ENCODE results near the gene TRPC4AP.

Gene TRPC4AP

DNA sequence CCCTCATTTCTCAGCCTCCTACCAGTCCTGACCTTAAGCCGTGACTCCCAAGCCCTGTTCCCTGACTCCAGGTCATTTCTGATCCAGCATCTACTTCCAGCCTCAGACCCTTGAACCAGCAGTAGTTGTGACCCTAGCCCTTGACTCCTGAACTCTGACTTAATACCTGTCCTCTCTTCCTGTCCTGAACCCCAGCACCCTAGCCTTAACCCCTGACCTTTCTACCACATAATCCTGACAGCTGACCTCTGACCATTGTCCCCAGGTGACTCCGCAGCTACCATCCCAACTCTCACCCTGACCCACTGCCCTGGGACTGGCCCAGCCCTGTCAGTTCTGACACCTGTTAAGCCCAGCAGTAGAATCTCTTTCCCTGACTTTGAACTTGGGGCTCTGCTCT is 94.8 kb downstream of the TRPC4AP start:
- Histone ChIP-seq H3K4me2 (no peak overlapping the region), H3K79me2 (ENCODE audit: insufficient read depth, low read depth) (no peaks in the 10 kb centered on the region), H4K20me1 (ENCODE audit: insufficient read depth) (no peaks in the 10 kb centered on the region), H3K9ac (no peak overlapping the region), H3K4me1 (ENCODE audit: low read depth, poor library complexity, severe bottlenecking) (no peaks in the 10 kb centered on the region), H2AFZ (ENCODE audit: low read depth) (no peak overlapping the region), H3K27me3 (ENCODE audit: insufficient read depth, low read depth) (no peaks in the 10 kb centered on the region), H3K36me3 (ENCODE audit: insufficient read depth) (no peaks in the 10 kb centered on the region), H3K27ac (no peak overlapping the region), H3K4me3 (IDR thresholded peaks at IDR 0.05; ENCODE audit: insufficient read depth, low read depth, low read length) (no peak overlapping the region)
- TF ChIP-seq, protein P1, sequence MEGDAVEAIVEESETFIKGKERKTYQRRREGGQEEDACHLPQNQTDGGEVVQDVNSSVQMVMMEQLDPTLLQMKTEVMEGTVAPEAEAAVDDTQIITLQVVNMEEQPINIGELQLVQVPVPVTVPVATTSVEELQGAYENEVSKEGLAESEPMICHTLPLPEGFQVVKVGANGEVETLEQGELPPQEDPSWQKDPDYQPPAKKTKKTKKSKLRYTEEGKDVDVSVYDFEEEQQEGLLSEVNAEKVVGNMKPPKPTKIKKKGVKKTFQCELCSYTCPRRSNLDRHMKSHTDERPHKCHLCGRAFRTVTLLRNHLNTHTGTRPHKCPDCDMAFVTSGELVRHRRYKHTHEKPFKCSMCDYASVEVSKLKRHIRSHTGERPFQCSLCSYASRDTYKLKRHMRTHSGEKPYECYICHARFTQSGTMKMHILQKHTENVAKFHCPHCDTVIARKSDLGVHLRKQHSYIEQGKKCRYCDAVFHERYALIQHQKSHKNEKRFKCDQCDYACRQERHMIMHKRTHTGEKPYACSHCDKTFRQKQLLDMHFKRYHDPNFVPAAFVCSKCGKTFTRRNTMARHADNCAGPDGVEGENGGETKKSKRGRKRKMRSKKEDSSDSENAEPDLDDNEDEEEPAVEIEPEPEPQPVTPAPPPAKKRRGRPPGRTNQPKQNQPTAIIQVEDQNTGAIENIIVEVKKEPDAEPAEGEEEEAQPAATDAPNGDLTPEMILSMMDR (conservative IDR thresholded peaks at IDR 0.05; ENCODE audit: low read depth, low read length): no peak

DNA sequence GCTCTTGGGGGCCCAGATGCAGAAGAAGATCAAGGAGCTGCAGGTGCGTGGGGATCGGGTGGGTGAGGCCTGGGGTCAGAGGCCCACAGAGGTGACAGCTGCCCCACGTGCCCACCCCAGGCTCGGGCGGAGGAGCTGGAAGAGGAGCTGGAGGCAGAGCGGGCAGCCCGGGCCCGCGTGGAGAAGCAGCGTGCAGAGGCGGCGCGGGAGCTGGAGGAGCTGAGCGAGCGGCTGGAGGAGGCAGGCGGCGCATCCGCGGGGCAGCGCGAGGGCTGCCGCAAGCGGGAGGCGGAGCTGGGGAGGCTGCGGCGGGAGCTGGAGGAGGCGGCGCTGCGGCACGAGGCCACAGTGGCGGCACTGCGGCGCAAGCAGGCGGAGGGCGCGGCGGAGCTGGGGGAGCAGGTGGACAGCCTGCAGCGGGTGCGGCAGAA is 95.5 kb downstream of the TRPC4AP start:
- no peaks in the 10 kb centered on the region for H3K27me3 ChIP-seq (ENCODE audit: insufficient read depth, low read depth)
- no peak overlapping the region for H3K9ac ChIP-seq
- H3K27ac ChIP-seq: no peak overlapping the region
- TF ChIP-seq, protein P1 (conservative IDR thresholded peaks at IDR 0.05; ENCODE audit: low read depth, low read length): no peak
- H3K4me1 ChIP-seq (ENCODE audit: low read depth, poor library complexity, severe bottlenecking): no peaks in the 10 kb centered on the region
- no peak overlapping the region for H3K4me3 ChIP-seq (IDR thresholded peaks at IDR 0.05; ENCODE audit: insufficient read depth, low read depth, low read length)
- H4K20me1 ChIP-seq (ENCODE audit: insufficient read depth): no peaks in the 10 kb centered on the region
- no peak overlapping the region for H3K4me2 ChIP-seq
- no peak overlapping the region for H2AFZ ChIP-seq (ENCODE audit: low read depth)
- H3K36me3 ChIP-seq (ENCODE audit: insufficient read depth): no peaks in the 10 kb centered on the region
- H3K79me2 ChIP-seq (ENCODE audit: insufficient read depth, low read depth): no peaks in the 10 kb centered on the region

DNA sequence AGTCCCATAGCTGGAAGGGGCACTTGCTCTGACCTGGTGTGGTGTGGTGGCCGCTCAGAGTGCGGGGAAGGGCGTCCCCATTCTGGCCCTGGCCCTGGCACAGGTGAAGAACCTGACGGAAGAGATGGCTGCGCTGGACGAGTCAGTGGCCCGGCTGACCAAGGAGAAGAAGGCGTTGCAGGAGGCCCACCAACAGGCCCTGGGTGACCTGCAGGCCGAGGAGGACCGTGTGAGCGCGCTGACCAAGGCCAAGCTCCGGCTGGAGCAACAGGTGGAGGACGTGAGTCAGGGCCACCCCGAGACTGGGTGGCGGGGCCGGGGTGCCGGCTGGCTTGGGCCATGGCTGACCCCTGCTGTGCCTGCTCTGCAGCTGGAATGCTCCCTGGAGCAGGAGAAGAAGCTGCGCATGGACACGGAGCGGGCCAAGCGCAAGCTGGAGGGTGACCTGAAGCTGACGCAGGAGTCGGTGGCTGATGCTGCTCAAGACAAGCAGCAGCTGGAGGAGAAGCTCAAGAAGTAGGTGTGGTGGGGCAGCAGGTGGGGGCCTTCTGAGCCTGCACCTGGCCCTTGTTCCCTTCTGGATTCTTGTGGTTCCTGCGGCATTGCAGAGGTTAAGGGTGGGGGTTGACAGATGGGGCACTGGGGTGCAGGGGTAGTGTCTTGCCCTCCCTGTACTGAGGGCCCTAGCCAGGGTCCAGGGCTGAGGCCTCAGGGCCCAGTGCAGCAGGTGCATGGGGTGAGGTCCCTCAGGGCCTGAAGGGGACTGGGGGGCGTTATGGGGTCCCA is 96.2 kb downstream of the TRPC4AP start:
- H4K20me1 ChIP-seq (ENCODE audit: insufficient read depth): no peaks in the 10 kb centered on the region
- H3K4me3 ChIP-seq (IDR thresholded peaks at IDR 0.05; ENCODE audit: insufficient read depth, low read depth, low read length): no peak overlapping the region
- H2AFZ ChIP-seq (ENCODE audit: low read depth): no peak overlapping the region
- H3K9ac ChIP-seq: no peak overlapping the region
- no peaks in the 10 kb centered on the region for H3K27me3 ChIP-seq (ENCODE audit: insufficient read depth, low read depth)
- H3K27ac ChIP-seq: no peak overlapping the region
- no peak overlapping the region for H3K4me2 ChIP-seq
- H3K79me2 ChIP-seq (ENCODE audit: insufficient read depth, low read depth): no peaks in the 10 kb centered on the region
- TF ChIP-seq, protein P1 (conservative IDR thresholded peaks at IDR 0.05; ENCODE audit: low read depth, low read length): no peak
- no peaks in the 10 kb centered on the region for H3K36me3 ChIP-seq (ENCODE audit: insufficient read depth)
- no peaks in the 10 kb centered on the region for H3K4me1 ChIP-seq (ENCODE audit: low read depth, poor library complexity, severe bottlenecking)

DNA sequence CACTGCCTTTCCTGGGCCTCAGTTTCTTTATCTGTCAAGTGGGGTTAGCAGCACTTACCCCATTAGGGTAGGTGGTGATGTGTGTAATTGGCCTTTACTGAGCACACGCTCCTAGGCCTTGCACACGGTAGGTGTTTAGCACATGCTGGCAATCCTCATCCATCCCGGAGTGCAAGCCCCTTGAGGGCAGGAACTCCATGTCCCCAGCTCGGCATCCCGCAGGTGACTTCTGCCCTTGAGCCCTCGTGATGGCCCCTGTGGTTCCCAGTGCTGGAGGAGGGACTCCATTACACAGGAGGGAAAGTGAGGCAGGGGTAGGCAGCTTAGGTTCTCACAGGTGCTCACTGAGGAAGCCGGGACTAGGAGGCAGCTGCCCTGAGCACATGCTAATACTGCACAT is 96.9 kb downstream of the TRPC4AP start:
- TF ChIP-seq, protein P1 (conservative IDR thresholded peaks at IDR 0.05; ENCODE audit: low read depth, low read length): no peak
- Histone ChIP-seq H3K36me3 (ENCODE audit: insufficient read depth) (no peaks in the 10 kb centered on the region), H3K9ac (no peak overlapping the region), H3K79me2 (ENCODE audit: insufficient read depth, low read depth) (no peaks in the 10 kb centered on the region), H4K20me1 (ENCODE audit: insufficient read depth) (no peaks in the 10 kb centered on the region), H3K4me2 (no peak overlapping the region), H3K4me1 (ENCODE audit: low read depth, poor library complexity, severe bottlenecking) (no peaks in the 10 kb centered on the region), H2AFZ (ENCODE audit: low read depth) (no peak overlapping the region), H3K27me3 (ENCODE audit: insufficient read depth, low read depth) (no peaks in the 10 kb centered on the region), H3K27ac (no peak overlapping the region), H3K4me3 (IDR thresholded peaks at IDR 0.05; ENCODE audit: insufficient read depth, low read depth, low read length) (no peak overlapping the region)

Measured in KMS-11 (cell line).